SK-N-SH (cell line): Measurements from ENCODE around the gene SMIM30. TPM values are rescaled to one million over a fixed set of nuclear protein-coding genes. Genes with fewer than 3 reads are reported as not detected.

Experiments used
- CTCF ChIA-PET: fragments of 300-600, 350-600 bp; formaldehyde crosslinking; extraction: SDS; loops from one replicate; lab custom pipeline; 2021; lab: Yijun Ruan, JAX
- POLR2A ChIA-PET: fragments of 350-600 bp; sonication (Branson Sonifier 250); formaldehyde crosslinking; extraction: SDS; loops from one replicate; lab custom pipeline; 2020; ENCODE audit warnings: antibody characterized with exemption, inconsistent platforms; lab: Yijun Ruan, JAX
- DNase-seq: peaks from one replicate; pipeline ENCODE4 v3.0.0; 2012
- H2AFZ ChIP-seq: fragments of 200-600 bp; sonication (generic); 2 replicates; pipeline ENCODE4 v1.8.1; 2016; ENCODE audit warnings: antibody characterized with exemption, mild to moderate bottlenecking, low read depth
- H3F3A ChIP-seq: fragments of 200-600 bp; sonication (generic); replicated peaks from 2 replicates; pipeline ENCODE3; 2016; ENCODE audit warnings: antibody characterized with exemption, mild to moderate bottlenecking; ENCODE audit not compliant: insufficient read depth
- H3K27ac ChIP-seq, 2 experiments: fragments of 200-500 bp in 1 of 2; fragments of 200-600 bp in 1 of 2; sonication (Bioruptor generic) in 1 of 2; sonication (generic), shearing (Covaris generic) in 1 of 2; 2 replicates each; pipeline versions ENCODE4 v1.5.1 to v1.6.1; 2014 to 2016; ENCODE audit warnings: low read depth in 2 of 2, inconsistent platforms in 1 of 2, low read length in 1 of 2, mild to moderate bottlenecking in 1 of 2, mixed read lengths in 1 of 2
- H3K27me3 ChIP-seq: fragments of 200-600 bp; sonication (generic), shearing (Covaris generic); 2 replicates; pipeline ENCODE4 v1.6.1; 2016; ENCODE audit warnings: mixed run types; ENCODE audit not compliant: insufficient read depth
- H3K36me3 ChIP-seq, 2 experiments: fragments of 200-500 bp in 1 of 2; fragments of 200-600 bp in 1 of 2; sonication (Bioruptor generic) in 1 of 2; sonication (generic) in 1 of 2; replicated peaks in 1 of 2; 2 replicates each; pipeline versions ENCODE3 to v1.5.1; 2014 to 2016; ENCODE audit warnings: low read length in 1 of 2, mild to moderate bottlenecking in 1 of 2; ENCODE audit not compliant: insufficient read depth in 2 of 2, control insufficient read depth in 1 of 2
- H3K4me1 ChIP-seq, 2 experiments: fragments of 200-500 bp in 1 of 2; fragments of 200-600 bp in 1 of 2; sonication (Bioruptor generic) in 1 of 2; sonication (generic), shearing (Covaris generic) in 1 of 2; 2 replicates each; pipeline versions ENCODE4 v1.5.1 to v1.6.1; 2014 to 2016; ENCODE audit warnings: low read depth in 1 of 2, low read length in 1 of 2, mixed run types in 1 of 2; ENCODE audit not compliant: insufficient read depth in 2 of 2, control insufficient read depth in 1 of 2
- H3K4me2 ChIP-seq: fragments of 200-600 bp; sonication (generic), shearing (Covaris generic); 2 replicates; pipeline ENCODE4 v1.6.1; 2017; ENCODE audit warnings: mixed run types
- H3K4me3 ChIP-seq, 2 experiments: fragments of 200-500 bp in 1 of 2; fragments of 200-600 bp in 1 of 2; sonication (Bioruptor generic) in 1 of 2; sonication (generic), shearing (Covaris generic) in 1 of 2; 2 replicates each; pipeline versions ENCODE4 v1.5.1 to v1.8.1; 2014 to 2016; ENCODE audit warnings: low read depth in 2 of 2, inconsistent platforms in 1 of 2, low read length in 1 of 2, mild to moderate bottlenecking in 1 of 2, mixed read lengths in 1 of 2, moderate library complexity in 1 of 2
- H3K79me2 ChIP-seq: fragments of 200-600 bp; sonication (generic); 2 replicates; pipeline ENCODE4 v1.8.1; 2017; ENCODE audit warnings: mild to moderate bottlenecking; ENCODE audit not compliant: insufficient read depth
- H3K9ac ChIP-seq: fragments of 200-600 bp; sonication (generic); 2 replicates; pipeline ENCODE4 v1.6.1; 2017; ENCODE audit warnings: mixed run types
- H3K9me2 ChIP-seq: fragments of 200-600 bp; sonication (generic); 2 replicates; pipeline ENCODE4 v1.6.1; 2017; ENCODE audit warnings: mixed run types
- H3K9me3 ChIP-seq: fragments of 200-600 bp; sonication (generic); 2 replicates; pipeline ENCODE4 v1.6.1; 2017; ENCODE audit warnings: mixed run types, mild to moderate bottlenecking, moderate library complexity
- H4K20me1 ChIP-seq: fragments of 200-600 bp; sonication (generic); 2 replicates; pipeline ENCODE4 v1.6.1; 2017; ENCODE audit warnings: mild to moderate bottlenecking, mixed run types; ENCODE audit not compliant: insufficient read depth
- EP300 ChIP-seq, 2 experiments: IDR thresholded peaks; 2 replicates each; pipeline versions ENCODE4 v1.4.0 to v1.6.1; 2012; ENCODE audit warnings: borderline replicate concordance in 1 of 2, low read depth in 1 of 2, low read length in 1 of 2
- FOXJ3 ChIP-seq: sonication (generic); formaldehyde crosslinking; IDR thresholded peaks from 2 replicates; pipeline ENCODE4 v1.5.1; 2020; ENCODE audit warnings: mild to moderate bottlenecking, missing genetic modification reagents
- FOXM1 ChIP-seq: IDR thresholded peaks from 2 replicates; pipeline ENCODE4 v1.4.0; 2012; ENCODE audit warnings: low read depth, mild to moderate bottlenecking
- JUND ChIP-seq: IDR thresholded peaks from 2 replicates; pipeline ENCODE4 v1.4.0; 2012
- MAX ChIP-seq: IDR thresholded peaks from 2 replicates; pipeline ENCODE4 v1.4.0; 2012; ENCODE audit warnings: low read depth
- MEF2A ChIP-seq: IDR thresholded peaks from 2 replicates; pipeline ENCODE4 v1.4.0; 2012; ENCODE audit warnings: low read depth, borderline replicate concordance
- MXI1 ChIP-seq: IDR thresholded peaks from 2 replicates; pipeline ENCODE4 v1.6.1; 2012; ENCODE audit warnings: mild to moderate bottlenecking, low read depth, low read length, improper control_type of control experiment
- NRF1 ChIP-seq: IDR thresholded peaks from 2 replicates; pipeline ENCODE4 v1.6.1; 2012; ENCODE audit warnings: low read depth, mild to moderate bottlenecking, low read length
- RAD21 ChIP-seq: IDR thresholded peaks from 2 replicates; pipeline ENCODE4 v1.6.1; 2012; ENCODE audit warnings: mild to moderate bottlenecking, low read length
- RCOR1 ChIP-seq: fragments of 150-350 bp; IDR thresholded peaks from 2 replicates; pipeline ENCODE4 v1.6.1; 2017; ENCODE audit warnings: antibody characterized with exemption, low read length
- RFX5 ChIP-seq: IDR thresholded peaks from 2 replicates; pipeline ENCODE4 v1.6.1; 2012; ENCODE audit warnings: mild to moderate bottlenecking, improper control_type of control experiment, low read length
- SIN3A ChIP-seq: IDR thresholded peaks from 2 replicates; pipeline ENCODE4 v1.6.1; 2012; ENCODE audit warnings: low read depth, mild to moderate bottlenecking, low read length, moderate library complexity, borderline replicate concordance
- TAF1 ChIP-seq: IDR thresholded peaks from 2 replicates; pipeline ENCODE4 v1.6.1; 2012; ENCODE audit warnings: low read depth, mild to moderate bottlenecking, low read length, moderate library complexity, borderline replicate concordance
- TCF12 ChIP-seq: IDR thresholded peaks from 2 replicates; pipeline ENCODE4 v1.4.0; 2012
- USF1 ChIP-seq: IDR thresholded peaks from 2 replicates; pipeline ENCODE4 v1.4.0; 2012; ENCODE audit warnings: low read depth, borderline replicate concordance
- YY1 ChIP-seq: IDR thresholded peaks from 2 replicates; pipeline ENCODE4 v1.4.0; 2012; ENCODE audit warnings: low read depth, mild to moderate bottlenecking
- WGBS: methylation state at CpG from one replicate; pipeline ENCODE4 v1.1.6; 2017; ENCODE audit warnings: low lambda C conversion rate; 5-methylcytosine and 5-hydroxymethylcytosine counted together
- polyA plus RNA-seq, 3 experiments: library from polyadenylated mRNA; depleted of rRNA; stranded (reverse); fragments of >200 nt; gene quantifications; 2 replicates each; pipeline ENCODE4 v1.2.3, GENCODE V29; 2012
- TF ChIP-seq, protein P1 (sequence below): IDR thresholded peaks from 2 replicates; pipeline ENCODE4 v1.4.0; 2012; ENCODE audit warnings: low read depth, borderline replicate concordance
- TF ChIP-seq, protein P2 (sequence below): IDR thresholded peaks from 2 replicates; pipeline ENCODE4; 2012
- TF ChIP-seq, protein P3 (sequence below): fragments of 150-350 bp; IDR thresholded peaks from 2 replicates; pipeline ENCODE4 v1.6.1; 2017; ENCODE audit warnings: antibody characterized with exemption, low read length, low read depth, borderline replicate concordance

The SMIM30 gene
- polyA plus RNA-seq, 1 of the 3 experiments (the other 2 are of a cell fraction), result 46.5 TPM

- TF ChIP-seq, protein P1, sequence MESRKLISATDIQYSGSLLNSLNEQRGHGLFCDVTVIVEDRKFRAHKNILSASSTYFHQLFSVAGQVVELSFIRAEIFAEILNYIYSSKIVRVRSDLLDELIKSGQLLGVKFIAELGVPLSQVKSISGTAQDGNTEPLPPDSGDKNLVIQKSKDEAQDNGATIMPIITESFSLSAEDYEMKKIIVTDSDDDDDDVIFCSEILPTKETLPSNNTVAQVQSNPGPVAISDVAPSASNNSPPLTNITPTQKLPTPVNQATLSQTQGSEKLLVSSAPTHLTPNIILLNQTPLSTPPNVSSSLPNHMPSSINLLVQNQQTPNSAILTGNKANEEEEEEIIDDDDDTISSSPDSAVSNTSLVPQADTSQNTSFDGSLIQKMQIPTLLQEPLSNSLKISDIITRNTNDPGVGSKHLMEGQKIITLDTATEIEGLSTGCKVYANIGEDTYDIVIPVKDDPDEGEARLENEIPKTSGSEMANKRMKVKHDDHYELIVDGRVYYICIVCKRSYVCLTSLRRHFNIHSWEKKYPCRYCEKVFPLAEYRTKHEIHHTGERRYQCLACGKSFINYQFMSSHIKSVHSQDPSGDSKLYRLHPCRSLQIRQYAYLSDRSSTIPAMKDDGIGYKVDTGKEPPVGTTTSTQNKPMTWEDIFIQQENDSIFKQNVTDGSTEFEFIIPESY, result no peak
- TF ChIP-seq, protein P2, sequence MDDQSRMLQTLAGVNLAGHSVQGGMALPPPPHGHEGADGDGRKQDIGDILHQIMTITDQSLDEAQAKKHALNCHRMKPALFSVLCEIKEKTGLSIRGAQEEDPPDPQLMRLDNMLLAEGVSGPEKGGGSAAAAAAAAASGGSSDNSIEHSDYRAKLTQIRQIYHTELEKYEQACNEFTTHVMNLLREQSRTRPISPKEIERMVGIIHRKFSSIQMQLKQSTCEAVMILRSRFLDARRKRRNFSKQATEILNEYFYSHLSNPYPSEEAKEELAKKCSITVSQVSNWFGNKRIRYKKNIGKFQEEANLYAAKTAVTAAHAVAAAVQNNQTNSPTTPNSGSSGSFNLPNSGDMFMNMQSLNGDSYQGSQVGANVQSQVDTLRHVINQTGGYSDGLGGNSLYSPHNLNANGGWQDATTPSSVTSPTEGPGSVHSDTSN, result no peak
- TF ChIP-seq NRF1 (no peak), SIN3A (no peak), MXI1 (no peak), MEF2A (no peak), TCF12 (no peak), RFX5 (no peak), RAD21 (no peak), USF1 (no peak), YY1 (no peak), EP300 (IDR thresholded peaks at IDR 0.05; ENCODE audit: borderline replicate concordance in 1 of 2, low read depth in 1 of 2, low read length in 1 of 2) (no peak), FOXJ3 (no peak), JUND (no peak), TAF1 (no peak), FOXM1 (no peak), MAX (no peak), RCOR1 (no peak)
- TF ChIP-seq, protein P3, sequence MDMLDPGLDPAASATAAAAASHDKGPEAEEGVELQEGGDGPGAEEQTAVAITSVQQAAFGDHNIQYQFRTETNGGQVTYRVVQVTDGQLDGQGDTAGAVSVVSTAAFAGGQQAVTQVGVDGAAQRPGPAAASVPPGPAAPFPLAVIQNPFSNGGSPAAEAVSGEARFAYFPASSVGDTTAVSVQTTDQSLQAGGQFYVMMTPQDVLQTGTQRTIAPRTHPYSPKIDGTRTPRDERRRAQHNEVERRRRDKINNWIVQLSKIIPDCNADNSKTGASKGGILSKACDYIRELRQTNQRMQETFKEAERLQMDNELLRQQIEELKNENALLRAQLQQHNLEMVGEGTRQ, result no peak
- Histone ChIP-seq H3K27ac (peak overlapping the region in 1 of 2 experiments; percentile 11; a peak in 1 of 4 replicates), H3K9me2 (no peaks in the 10 kb centered on the region), H2AFZ (no peak overlapping the region), H4K20me1 (no peaks in the 10 kb centered on the region), H3K9me3 (no peaks in the 10 kb centered on the region), H3K36me3 (no peaks in the 10 kb centered on the region), H3K4me2 (no peak overlapping the region), H3K4me3 (no peak overlapping the region), H3K4me1 (peaks cover 0 to 25% of the 10 kb centered on the region in 2 experiments; a peak in 2 of 4 replicates), H3K9ac (no peak overlapping the region), H3K27me3 (no peaks in the 10 kb centered on the region), H3K79me2 (no peaks in the 10 kb centered on the region), H3F3A (peaks cover 24% of the 10 kb centered on the region)
- DNase-seq, result no peak
- CTCF ChIA-PET, result interaction anchor here (0.9 to 1.3 kb wide), 3 partner anchors 9 to 75 kb away, joined by 3 to 4 read pairs (median 3); no protein-coding TSS in a partner anchor
- WGBS, result 88% methylated on average over 10 of the region's 10 CpGs
- POLR2A ChIA-PET, result no interaction called here
These were observed 34.4 kb downstream of the SMIM30 start for GRCh38 chr7:113083816-113084495.
